Parathyroid adenoma (tissue), 2 donors: Measurements from ENCODE around the gene MESP1.

ENCODE experiments used
- H2AFZ ChIP-seq: fragments of 300-600 bp; sonication (generic); one replicate; pipeline ENCODE4 v1.7.0; 2017; ENCODE audit warnings: antibody characterized with exemption, mild to moderate bottlenecking
- H3K27ac ChIP-seq: fragments of 300-600 bp; sonication (generic); one replicate; pipeline ENCODE4 v1.7.0; 2017
- H3K27me3 ChIP-seq: fragments of 300-600 bp; sonication (generic); one replicate; pipeline ENCODE4 v1.7.0; 2017; ENCODE audit warnings: low read length; ENCODE audit not compliant: control insufficient read depth, insufficient read depth
- H3K36me3 ChIP-seq: fragments of 300-600 bp; sonication (generic); one replicate; pipeline ENCODE4 v1.7.0; 2017; ENCODE audit warnings: low read length; ENCODE audit not compliant: control insufficient read depth, insufficient read depth
- H3K4me1 ChIP-seq: fragments of 300-600 bp; sonication (generic); one replicate; pipeline ENCODE4 v1.7.0; 2017; ENCODE audit warnings: control low read depth
- H3K4me2 ChIP-seq: fragments of 300-600 bp; sonication (generic); one replicate; pipeline ENCODE4 v1.7.0; 2017; ENCODE audit warnings: low read length
- H3K4me3 ChIP-seq: fragments of 300-600 bp; sonication (generic); one replicate; pipeline ENCODE4 v1.7.0; 2017; ENCODE audit warnings: low read depth, low read length
- H3K79me2 ChIP-seq: fragments of 300-600 bp; sonication (generic); one replicate; pipeline ENCODE4 v1.7.0; 2017; ENCODE audit warnings: control low read depth
- H3K9ac ChIP-seq: fragments of 300-600 bp; sonication (generic); one replicate; pipeline ENCODE4 v1.7.0; 2017; ENCODE audit warnings: mild to moderate bottlenecking
- H3K9me3 ChIP-seq: fragments of 300-600 bp; sonication (generic); one replicate; pipeline ENCODE4 v1.7.0; 2017; ENCODE audit warnings: low read length; ENCODE audit not compliant: control insufficient read depth
- CTCF ChIP-seq: fragments of 300-600 bp; sonication (generic); IDR thresholded peaks from one replicate; pipeline ENCODE4 v1.7.0; 2017; ENCODE audit warnings: antibody characterized with exemption, mild to moderate bottlenecking
- donor health status: primary hyperparathyroidism.

Gene MESP1

GRCh38 chr15:89756897-89757296 is 5.8 kb upstream of the MESP1 start:
- no peak overlapping the region for H3K4me2 ChIP-seq
- H3K36me3 ChIP-seq = no peaks in the 10 kb centered on the region
- H2AFZ ChIP-seq = no peak overlapping the region
- H3K4me3 ChIP-seq = no peak overlapping the region
- H3K4me1 ChIP-seq = no peaks in the 10 kb centered on the region
- no peaks in the 10 kb centered on the region for H3K9me3 ChIP-seq
- no peak overlapping the region for H3K9ac ChIP-seq
- no peaks in the 10 kb centered on the region for H3K27me3 ChIP-seq
- H3K27ac ChIP-seq = no peak overlapping the region
- H3K79me2 ChIP-seq = no peaks in the 10 kb centered on the region
- TF ChIP-seq CTCF = no peak

- no peak for TF ChIP-seq CTCF
- no peak overlapping the region for H3K4me3 ChIP-seq
- H2AFZ ChIP-seq = no peak overlapping the region
- no peak overlapping the region for H3K27ac ChIP-seq
- H3K4me2 ChIP-seq = no peak overlapping the region
- H3K36me3 ChIP-seq = no peaks in the 10 kb centered on the region
- no peaks in the 10 kb centered on the region for H3K27me3 ChIP-seq
- no peak overlapping the region for H3K9ac ChIP-seq
- no peaks in the 10 kb centered on the region for H3K79me2 ChIP-seq
- H3K4me1 ChIP-seq = no peaks in the 10 kb centered on the region
- H3K9me3 ChIP-seq = no peaks in the 10 kb centered on the region
Measured at GRCh38 chr15:89755701-89756100, 4.7 kb upstream of the MESP1 start.

GRCh38 chr15:89754361-89755154 is 3.5 kb upstream of the MESP1 start:
- H3K79me2 ChIP-seq = no peaks in the 10 kb centered on the region
- TF ChIP-seq CTCF = no peak
- no peak overlapping the region for H2AFZ ChIP-seq
- H3K27me3 ChIP-seq = no peaks in the 10 kb centered on the region
- H3K4me2 ChIP-seq = no peak overlapping the region
- H3K4me3 ChIP-seq = no peak overlapping the region
- H3K4me1 ChIP-seq = no peaks in the 10 kb centered on the region
- no peak overlapping the region for H3K9ac ChIP-seq
- no peaks in the 10 kb centered on the region for H3K36me3 ChIP-seq
- H3K9me3 ChIP-seq = no peaks in the 10 kb centered on the region
- no peak overlapping the region for H3K27ac ChIP-seq

GRCh38 chr15:89753855-89754254 is 2.8 kb upstream of the MESP1 start:
- H3K36me3 ChIP-seq = no peaks in the 10 kb centered on the region
- H3K27ac ChIP-seq = no peak overlapping the region
- H2AFZ ChIP-seq = no peak overlapping the region
- H3K4me1 ChIP-seq = no peaks in the 10 kb centered on the region
- H3K27me3 ChIP-seq = no peaks in the 10 kb centered on the region
- no peak overlapping the region for H3K4me2 ChIP-seq
- H3K9ac ChIP-seq = no peak overlapping the region
- no peak overlapping the region for H3K4me3 ChIP-seq
- H3K9me3 ChIP-seq = no peaks in the 10 kb centered on the region
- H3K79me2 ChIP-seq = no peaks in the 10 kb centered on the region
- TF ChIP-seq CTCF = no peak

- Histone ChIP-seq H3K4me3 (no peak overlapping the region), H2AFZ (no peak overlapping the region), H3K9me3 (no peaks in the 10 kb centered on the region), H3K27ac (no peak overlapping the region), H3K4me2 (no peak overlapping the region), H3K9ac (no peak overlapping the region), H3K27me3 (no peaks in the 10 kb centered on the region), H3K36me3 (no peaks in the 10 kb centered on the region), H3K4me1 (no peaks in the 10 kb centered on the region), H3K79me2 (no peaks in the 10 kb centered on the region)
- no peak for TF ChIP-seq CTCF
Measured at GRCh38 chr15:89751748-89752147, 699 bp upstream of the MESP1 start.
